ENCODE results near the gene OR52M1. TPM values are rescaled to one million over a fixed set of nuclear protein-coding genes. Genes with fewer than 3 reads are reported as not detected.

OR52M1 gene
- total RNA-seq, 1 donor from 2014 or later: not detected

GRCh38 chr11:4565371-4565770 is 20.4 kb downstream of the OR52M1 start:
- DNase-seq (ENCODE audit: low read depth in 2 of 2): no peak

- DNase-seq (ENCODE audit: low read depth in 2 of 2): no peak
Observed at GRCh38 chr11:4569075-4569474, 24.1 kb downstream of the OR52M1 start.

- no peak for DNase-seq (ENCODE audit: low read depth in 2 of 2)
Observed at GRCh38 chr11:4576880-4577279, 31.9 kb downstream of the OR52M1 start.

GRCh38 chr11:4577761-4578160 is 32.8 kb downstream of the OR52M1 start:
- no peak for DNase-seq (ENCODE audit: low read depth in 2 of 2)

- no peak for DNase-seq (ENCODE audit: low read depth in 2 of 2)
Observed at GRCh38 chr11:4578624-4579023, 33.6 kb downstream of the OR52M1 start.

GRCh38 chr11:4580124-4580523 is 35.1 kb downstream of the OR52M1 start:
- no peak for DNase-seq (ENCODE audit: low read depth in 2 of 2)

- no peak for DNase-seq (ENCODE audit: low read depth in 2 of 2)
Observed at GRCh38 chr11:4581443-4581842, 36.5 kb downstream of the OR52M1 start, which contains the start of gene OR52I2. TSS of gene OR52I2 (plus strand) at chr11:4581743.

- no peak for DNase-seq (ENCODE audit: low read depth in 2 of 2)
Observed at GRCh38 chr11:4589017-4589416, 44.0 kb downstream of the OR52M1 start.

GRCh38 chr11:4593739-4594138 is 48.7 kb downstream of the OR52M1 start, which contains the start of gene OR52I1:
TSS of gene OR52I1 (plus strand) at chr11:4594039. CDS start at chr11:4594039, 0 bp downstream.
- DNase-seq (ENCODE audit: low read depth in 2 of 2): no peak

Other genes with a start within 250 kb of the OR52M1 start
- gene OR52B4, start 176.8 kb upstream of the OR52M1 start, total RNA-seq: not detected in 2 replicates
- 25.9 and 29.1 TPM in 2 replicates for gene TRIM21, start 151.5 kb upstream of the OR52M1 start, total RNA-seq
- not detected in 2 replicates for gene OR52K2, start 95.9 kb upstream of the OR52M1 start, total RNA-seq
- gene OR52K1, start 62.5 kb upstream of the OR52M1 start, total RNA-seq: not detected in 2 replicates
- gene OR52I2, start 36.6 kb downstream of the OR52M1 start, total RNA-seq: not detected in 2 replicates
- gene OR52I1, start 48.8 kb downstream of the OR52M1 start, total RNA-seq: not detected in 2 replicates
- gene TRIM68, start 63.0 kb downstream of the OR52M1 start, total RNA-seq: 7.4 and 10.1 TPM in 2 replicates
- gene OR51D1, start 92.3 kb downstream of the OR52M1 start, total RNA-seq: not detected in 2 replicates
- not detected in 2 replicates for gene OR51E1, start 98.8 kb downstream of the OR52M1 start, total RNA-seq
- not detected in 2 replicates for gene OR51E2, start 152.7 kb downstream of the OR52M1 start, total RNA-seq
- gene MMP26, start 159.6 kb downstream of the OR52M1 start, total RNA-seq: not detected in 2 replicates
- not detected in 2 replicates for gene OR51F1, start 224.7 kb downstream of the OR52M1 start, total RNA-seq

All from dermis microvascular lymphatic vessel endothelial cell (primary cell).